H9 (cell line): Measurements from ENCODE around the gene CYP27B1. TPM values are rescaled to one million over a fixed set of nuclear protein-coding genes. Genes with fewer than 3 reads are reported as not detected.

Experiments used
- DNase-seq: peaks from one replicate; pipeline ENCODE4 v3.0.0-alpha.2; 2017
- H2AFZ ChIP-seq: one replicate; pipeline ENCODE4 v1.6.1; 2013; ENCODE audit warnings: mild to moderate bottlenecking, low read length, control low read depth, moderate library complexity
- H2AK5ac ChIP-seq: 2 replicates; pipeline ENCODE4 v1.6.1; 2013; ENCODE audit warnings: low read length, control low read depth, mixed read lengths; ENCODE audit not compliant: insufficient read length
- H2BK120ac ChIP-seq: one replicate; pipeline ENCODE4 v1.6.1; 2013; ENCODE audit warnings: low read depth, mild to moderate bottlenecking, low read length, control low read depth, inconsistent platforms; ENCODE audit not compliant: poor library complexity, severe bottlenecking
- H2BK12ac ChIP-seq: 2 replicates; pipeline ENCODE4 v1.6.1; 2013; ENCODE audit warnings: low read length, control low read depth, mixed read lengths, low read depth; ENCODE audit not compliant: insufficient read length
- H2BK15ac ChIP-seq: 2 replicates; pipeline ENCODE4 v1.6.1; 2013; ENCODE audit warnings: low read depth, low read length, control low read depth
- H2BK20ac ChIP-seq: one replicate; pipeline ENCODE4 v1.6.1; 2013; ENCODE audit warnings: low read depth, mild to moderate bottlenecking, low read length, control low read depth, inconsistent platforms; ENCODE audit not compliant: poor library complexity, severe bottlenecking
- H2BK5ac ChIP-seq: 2 replicates; pipeline ENCODE4 v1.6.1; 2013; ENCODE audit warnings: low read length, control low read depth, mixed read lengths; ENCODE audit not compliant: insufficient read length
- H3K14ac ChIP-seq: 2 replicates; pipeline ENCODE4 v1.6.1; 2013; ENCODE audit warnings: low read length, control low read depth; ENCODE audit not compliant: insufficient read depth
- H3K18ac ChIP-seq: 2 replicates; pipeline ENCODE4 v1.6.1; 2013; ENCODE audit warnings: low read depth, mild to moderate bottlenecking, mixed read lengths, low read length, control low read depth; ENCODE audit not compliant: insufficient read length
- H3K23ac ChIP-seq: 2 replicates; pipeline ENCODE4 v1.6.1; 2013; ENCODE audit warnings: low read length, control low read depth, mixed read lengths, low read depth; ENCODE audit not compliant: insufficient read length
- H3K23me2 ChIP-seq: 2 replicates; pipeline ENCODE4 v1.6.1; 2013; ENCODE audit warnings: low read depth, mild to moderate bottlenecking, mixed read lengths, low read length, control low read depth; ENCODE audit not compliant: insufficient read length, poor library complexity, severe bottlenecking
- H3K27ac ChIP-seq: 2 replicates; pipeline ENCODE4 v1.5.1; 2013; ENCODE audit warnings: low read length, control low read depth, mixed read lengths, low read depth; ENCODE audit not compliant: insufficient read length
- H3K27me3 ChIP-seq: 2 replicates; pipeline ENCODE4 v1.6.1; 2013; ENCODE audit warnings: low read length, control low read depth, inconsistent platforms; ENCODE audit not compliant: insufficient read depth
- H3K4ac ChIP-seq: 2 replicates; pipeline ENCODE4 v1.6.1; 2013; ENCODE audit warnings: low read depth, mild to moderate bottlenecking, control low read depth, inconsistent platforms, low read length, moderate library complexity
- H3K4me1 ChIP-seq: 2 replicates; pipeline ENCODE4 v1.6.1; 2013; ENCODE audit warnings: low read length, control low read depth, inconsistent platforms; ENCODE audit not compliant: insufficient read depth
- H3K4me2 ChIP-seq: 2 replicates; pipeline ENCODE4 v1.6.1; 2013; ENCODE audit warnings: low read length, control low read depth, mixed read lengths; ENCODE audit not compliant: insufficient read length, insufficient read depth
- H3K56ac ChIP-seq: 2 replicates; pipeline ENCODE4 v1.6.1; 2013; ENCODE audit warnings: low read depth, mild to moderate bottlenecking, mixed read lengths, low read length, control low read depth; ENCODE audit not compliant: insufficient read length
- H3K79me1 ChIP-seq: 2 replicates; pipeline ENCODE4 v1.6.1; 2013; ENCODE audit warnings: low read depth, mild to moderate bottlenecking, moderate library complexity, low read length, control low read depth, inconsistent platforms; ENCODE audit not compliant: insufficient read depth, poor library complexity, severe bottlenecking
- H3K79me2 ChIP-seq: 2 replicates; pipeline ENCODE4 v1.6.1; 2013; ENCODE audit warnings: low read length, control low read depth, inconsistent platforms; ENCODE audit not compliant: insufficient read depth
- H3K9ac ChIP-seq: 2 replicates; pipeline ENCODE4 v1.6.1; 2013; ENCODE audit warnings: low read length, control low read depth, mixed read lengths; ENCODE audit not compliant: insufficient read length; ENCODE audit errors: extremely low read depth
- H3K9me3 ChIP-seq: one replicate; pipeline ENCODE4 v1.6.1; 2013; ENCODE audit warnings: low read depth, low read length, inconsistent platforms; ENCODE audit not compliant: control insufficient read depth
- H3T11ph ChIP-seq: one replicate; pipeline ENCODE4 v1.6.1; 2013; ENCODE audit warnings: mild to moderate bottlenecking, low read length, control low read depth, inconsistent platforms
- H4K20me1 ChIP-seq: one replicate; pipeline ENCODE4 v1.6.1; 2013; ENCODE audit not compliant: control insufficient read depth, insufficient read length, insufficient read depth
- H4K5ac ChIP-seq: 2 replicates; pipeline ENCODE4 v1.6.1; 2013; ENCODE audit warnings: low read depth, mild to moderate bottlenecking, mixed read lengths, low read length, control low read depth; ENCODE audit not compliant: insufficient read length
- H4K8ac ChIP-seq: replicated peaks from 2 replicates; pipeline ENCODE4 v1.6.1; 2013; ENCODE audit warnings: low read length, control low read depth, mixed read lengths, low read depth; ENCODE audit not compliant: insufficient read length
- H4K91ac ChIP-seq: 2 replicates; pipeline ENCODE4 v1.6.1; 2013; ENCODE audit warnings: low read depth, mild to moderate bottlenecking, moderate library complexity, mixed read lengths, low read length, control low read depth; ENCODE audit not compliant: insufficient read length
- H3K27ac Mint-ChIP-seq, 3 experiments: 2 replicates in 2 of 3; 3 replicates in 1 of 3; pipeline ENCODE4 v1.8.0; 2020 to 2021; ENCODE audit warnings: mixed read lengths in 3 of 3, mild to moderate bottlenecking in 1 of 3, moderate library complexity in 1 of 3
- H3K27me3 Mint-ChIP-seq: 2 replicates; pipeline ENCODE4 v1.8.0; 2021; ENCODE audit warnings: low read depth, mild to moderate bottlenecking, moderate library complexity, mixed read lengths
- H3K36me3 Mint-ChIP-seq, 3 experiments: 2 replicates in 2 of 3; 3 replicates in 1 of 3; pipeline ENCODE4 v1.8.0; 2020 to 2021; ENCODE audit warnings: low read depth in 3 of 3, mixed read lengths in 3 of 3; ENCODE audit not compliant: insufficient read depth in 1 of 3
- H3K4me1 Mint-ChIP-seq, 2 experiments: 2 replicates each; pipeline ENCODE4 v1.8.0; 2020; ENCODE audit warnings: mixed read lengths in 2 of 2
- H3K4me3 Mint-ChIP-seq, 2 experiments: 2 replicates in 1 of 2; 3 replicates in 1 of 2; pipeline ENCODE4 v1.8.0; 2020 to 2021; ENCODE audit warnings: mild to moderate bottlenecking in 2 of 2, mixed read lengths in 2 of 2, moderate library complexity in 1 of 2
- H3K9me3 Mint-ChIP-seq, 2 experiments: 2 replicates in 1 of 2; 3 replicates in 1 of 2; pipeline ENCODE4 v1.8.0; 2020; ENCODE audit warnings: mild to moderate bottlenecking in 2 of 2, mixed read lengths in 2 of 2, moderate library complexity in 1 of 2
- WGBS: extraction: QIAGEN DNeasy Blood & Tissue Kit; methylation state at CpG from one replicate; pipeline ENCODE4 v1.1.7; 2013; ENCODE audit warnings: missing lambda C conversion rate, low lambda C conversion rate, mixed read lengths; ENCODE audit not compliant: insufficient read length; ENCODE audit errors: extremely low coverage; 5-methylcytosine and 5-hydroxymethylcytosine counted together
- total RNA-seq: library from RNA; stranded (reverse); gene quantifications from 2 replicates; pipeline ENCODE4 v1.2.1, GENCODE V29; 2021
- TF ChIP-seq, protein P1 (sequence below): fragments of 200-600 bp; sonication (generic); conservative IDR thresholded peaks from 3 replicates; pipeline ENCODE4 v1.8.0; 2021; ENCODE audit warnings: antibody characterized with exemption, mild to moderate bottlenecking

CYP27B1 gene
- total RNA-seq, 1 experiment from 2014 or later = 6.1 TPM

DNA sequence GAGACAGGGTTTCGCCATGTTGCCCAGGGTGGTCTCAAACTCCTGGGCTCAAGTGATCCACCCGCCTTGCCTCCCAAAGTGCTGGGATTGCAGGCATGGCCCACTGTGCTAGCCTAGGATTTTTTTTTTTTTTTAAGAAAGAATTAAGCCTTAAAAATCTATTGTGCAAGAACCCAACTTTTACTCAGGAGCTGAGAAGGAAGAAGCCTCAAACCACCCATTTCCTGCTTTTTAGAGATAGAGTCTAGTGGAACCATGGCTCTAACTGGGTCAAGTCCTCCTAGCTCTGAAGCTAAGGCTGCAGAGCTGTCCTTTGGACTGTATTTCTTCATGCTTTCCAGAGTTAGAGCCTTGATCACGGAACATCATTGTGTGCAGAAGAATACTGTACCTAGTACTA, 14.4 kb upstream of the CYP27B1 start:
- no peak for DNase-seq
- no peak overlapping the region for H2AK5ac ChIP-seq
- H3K27ac ChIP-seq = no peak overlapping the region
- peaks cover 4 to 7% of the 10 kb centered on the region in 2 experiments for H3K4me1 Mint-ChIP-seq
- H3K27me3 Mint-ChIP-seq = no peaks in the 10 kb centered on the region; the same call in 1 of the 2 replicates
- H4K20me1 ChIP-seq = no peaks in the 10 kb centered on the region
- WGBS = no CpG with 5 or more reads among the region's 3 CpGs
- H2BK120ac ChIP-seq = no peak overlapping the region
- H3K27me3 ChIP-seq = no peaks in the 10 kb centered on the region
- H2BK15ac ChIP-seq = no peak overlapping the region
- H2BK5ac ChIP-seq = no peak overlapping the region
- H3K9me3 Mint-ChIP-seq = peaks cover 0 to 3% of the 10 kb centered on the region in 2 experiments; a peak in 2 of 5 replicates
- no peaks in the 10 kb centered on the region for H3K9me3 ChIP-seq
- H2AFZ ChIP-seq = no peak overlapping the region
- no peaks in the 10 kb centered on the region for H3K4me1 ChIP-seq
- H4K91ac ChIP-seq = no peak overlapping the region
- H3K23me2 ChIP-seq = peaks cover 5% of the 10 kb centered on the region
- no peak overlapping the region for H3K4me2 ChIP-seq
- H3K36me3 Mint-ChIP-seq = peaks cover 9 to 20% (median 10%) of the 10 kb centered on the region in 3 experiments
- no peak overlapping the region for H2BK12ac ChIP-seq
- H3K56ac ChIP-seq = no peak overlapping the region
- no peaks in the 10 kb centered on the region; the same call in 1 of the 2 replicates for H3K79me2 ChIP-seq
- H3K23ac ChIP-seq = no peak overlapping the region
- H3K27ac Mint-ChIP-seq = no peak overlapping the region
- H3K9ac ChIP-seq = no peak overlapping the region
- H4K8ac ChIP-seq = no peak overlapping the region
- H3K79me1 ChIP-seq = no peaks in the 10 kb centered on the region
- no peak overlapping the region for H3T11ph ChIP-seq
- no peak overlapping the region for H4K5ac ChIP-seq
- TF ChIP-seq, protein P1, sequence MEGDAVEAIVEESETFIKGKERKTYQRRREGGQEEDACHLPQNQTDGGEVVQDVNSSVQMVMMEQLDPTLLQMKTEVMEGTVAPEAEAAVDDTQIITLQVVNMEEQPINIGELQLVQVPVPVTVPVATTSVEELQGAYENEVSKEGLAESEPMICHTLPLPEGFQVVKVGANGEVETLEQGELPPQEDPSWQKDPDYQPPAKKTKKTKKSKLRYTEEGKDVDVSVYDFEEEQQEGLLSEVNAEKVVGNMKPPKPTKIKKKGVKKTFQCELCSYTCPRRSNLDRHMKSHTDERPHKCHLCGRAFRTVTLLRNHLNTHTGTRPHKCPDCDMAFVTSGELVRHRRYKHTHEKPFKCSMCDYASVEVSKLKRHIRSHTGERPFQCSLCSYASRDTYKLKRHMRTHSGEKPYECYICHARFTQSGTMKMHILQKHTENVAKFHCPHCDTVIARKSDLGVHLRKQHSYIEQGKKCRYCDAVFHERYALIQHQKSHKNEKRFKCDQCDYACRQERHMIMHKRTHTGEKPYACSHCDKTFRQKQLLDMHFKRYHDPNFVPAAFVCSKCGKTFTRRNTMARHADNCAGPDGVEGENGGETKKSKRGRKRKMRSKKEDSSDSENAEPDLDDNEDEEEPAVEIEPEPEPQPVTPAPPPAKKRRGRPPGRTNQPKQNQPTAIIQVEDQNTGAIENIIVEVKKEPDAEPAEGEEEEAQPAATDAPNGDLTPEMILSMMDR = no peak
- H2BK20ac ChIP-seq = no peak overlapping the region
- no peak overlapping the region for H3K18ac ChIP-seq
- no peak overlapping the region for H3K14ac ChIP-seq
- H3K4ac ChIP-seq = no peak overlapping the region
- H3K4me3 Mint-ChIP-seq = no peak overlapping the region
